ENCODE results near the gene EPHB2. TPM values are rescaled to one million over a fixed set of nuclear protein-coding genes. Genes with fewer than 3 reads are reported as not detected.
A peak's percentile ranks its signal among the peaks of the same experiment; 100 is the strongest.
"Not testable (repeated sequence)": the region's sequence is repeated elsewhere in the genome, so short reads cannot be mapped to it uniquely, and the experiment has no call there.

The EPHB2 gene
- total RNA-seq, 3 donors from 2014 or later, result 22.7 to 76.7 (median 70.8) TPM

GRCh38 chr1:22670352-22670975 is 40.2 kb upstream of the EPHB2 start:
- no peaks in the 10 kb centered on the region for H3K4me1 ChIP-seq (ENCODE audit: low read depth)
- DNase-seq (no peak), ATAC-seq (no peak)
- no peak overlapping the region for H3K4me3 ChIP-seq
- intact Hi-C loops (cut with DNase I, micrococcal nuclease), result no loop called here
- no peak for TF ChIP-seq CTCF (IDR thresholded peaks at IDR 0.05)
- H3K9me3 ChIP-seq, result no peaks in the 10 kb centered on the region
- no peaks in the 10 kb centered on the region for H3K36me3 ChIP-seq (ENCODE audit: low read depth)

- Histone ChIP-seq H3K36me3 (ENCODE audit: low read depth) (no peaks in the 10 kb centered on the region), H3K9me3 (no peaks in the 10 kb centered on the region), H3K4me3 (no peak overlapping the region), H3K4me1 (ENCODE audit: low read depth) (no peaks in the 10 kb centered on the region)
- intact Hi-C loops (cut with DNase I, micrococcal nuclease), result no loop called here
- ATAC-seq (no peak), DNase-seq (no peak)
- no peak for TF ChIP-seq CTCF (IDR thresholded peaks at IDR 0.05)
Observed at GRCh38 chr1:22671999-22672398, 38.6 kb upstream of the EPHB2 start.

- DNase-seq, result peak in 2 of 3 donors; percentile 83 to 94
- Histone ChIP-seq H3K4me1 (ENCODE audit: low read depth) (no peaks in the 10 kb centered on the region), H3K4me3 (no peak overlapping the region), H3K9me3 (no peaks in the 10 kb centered on the region), H3K36me3 (ENCODE audit: low read depth) (no peaks in the 10 kb centered on the region)
- peak; percentile 76 for ATAC-seq
- peak; percentile 51 for TF ChIP-seq CTCF (IDR thresholded peaks at IDR 0.05)
- intact Hi-C loops (cut with DNase I, micrococcal nuclease), result no loop called here
Observed at GRCh38 chr1:22673486-22674409, 36.9 kb upstream of the EPHB2 start.

GRCh38 chr1:22674410-22674749 is 36.3 kb upstream of the EPHB2 start:
- DNase-seq, result no peak
- no peak overlapping the region for H3K4me3 ChIP-seq
- TF ChIP-seq CTCF (IDR thresholded peaks at IDR 0.05), result no peak
- intact Hi-C loops (cut with DNase I, micrococcal nuclease), result no loop called here
- no peaks in the 10 kb centered on the region for H3K9me3 ChIP-seq
- H3K4me1 ChIP-seq (ENCODE audit: low read depth), result no peaks in the 10 kb centered on the region
- H3K36me3 ChIP-seq (ENCODE audit: low read depth), result no peaks in the 10 kb centered on the region
- no peak for ATAC-seq

- H3K9me3 ChIP-seq; H3K4me1 ChIP-seq (ENCODE audit: low read depth); H3K36me3 ChIP-seq (ENCODE audit: low read depth); intact Hi-C loops (cut with DNase I, micrococcal nuclease); H3K4me3 ChIP-seq; DNase-seq; ATAC-seq: not testable (repeated sequence)
Observed at GRCh38 chr1:22676151-22676550, 34.5 kb upstream of the EPHB2 start.

GRCh38 chr1:22676916-22677583 is 33.6 kb upstream of the EPHB2 start:
- intact Hi-C loops (cut with DNase I, micrococcal nuclease), result no loop called here
- Histone ChIP-seq H3K4me3 (no peak overlapping the region), H3K4me1 (ENCODE audit: low read depth) (no peaks in the 10 kb centered on the region), H3K36me3 (ENCODE audit: low read depth) (no peaks in the 10 kb centered on the region), H3K9me3 (no peaks in the 10 kb centered on the region)
- TF ChIP-seq CTCF (IDR thresholded peaks at IDR 0.05), result no peak
- peak in 1 of 3 donors; percentile 51 for DNase-seq
- peak; percentile 54 for ATAC-seq
